ENCODE measurements around the gene DLG2.

The DLG2 gene

DNA sequence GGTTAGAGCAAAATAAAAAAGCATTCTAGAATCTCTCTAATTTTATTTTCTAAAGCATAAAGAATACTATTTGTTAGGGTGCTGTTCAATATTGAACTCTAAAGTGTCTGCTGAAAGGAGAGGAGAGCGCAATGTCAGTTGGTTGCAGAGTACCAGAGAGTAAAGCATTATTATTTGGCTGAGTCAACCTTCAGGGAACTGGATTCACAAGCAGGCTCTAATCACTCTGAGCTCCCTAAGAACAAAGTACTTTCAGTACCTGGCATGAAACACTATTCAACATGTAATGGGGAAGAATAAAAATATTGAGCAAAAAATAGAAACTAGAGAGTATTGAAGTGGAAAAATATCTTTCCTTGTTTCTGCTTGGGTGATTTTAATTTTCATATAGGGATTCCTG lies 1380.0 kb downstream of the DLG2 start:
- no peak for FAIRE-seq

- FAIRE-seq: no peak
These were observed 1383.4 kb downstream of the DLG2 start for GRCh38 chr11:84243629-84244263.

DNA sequence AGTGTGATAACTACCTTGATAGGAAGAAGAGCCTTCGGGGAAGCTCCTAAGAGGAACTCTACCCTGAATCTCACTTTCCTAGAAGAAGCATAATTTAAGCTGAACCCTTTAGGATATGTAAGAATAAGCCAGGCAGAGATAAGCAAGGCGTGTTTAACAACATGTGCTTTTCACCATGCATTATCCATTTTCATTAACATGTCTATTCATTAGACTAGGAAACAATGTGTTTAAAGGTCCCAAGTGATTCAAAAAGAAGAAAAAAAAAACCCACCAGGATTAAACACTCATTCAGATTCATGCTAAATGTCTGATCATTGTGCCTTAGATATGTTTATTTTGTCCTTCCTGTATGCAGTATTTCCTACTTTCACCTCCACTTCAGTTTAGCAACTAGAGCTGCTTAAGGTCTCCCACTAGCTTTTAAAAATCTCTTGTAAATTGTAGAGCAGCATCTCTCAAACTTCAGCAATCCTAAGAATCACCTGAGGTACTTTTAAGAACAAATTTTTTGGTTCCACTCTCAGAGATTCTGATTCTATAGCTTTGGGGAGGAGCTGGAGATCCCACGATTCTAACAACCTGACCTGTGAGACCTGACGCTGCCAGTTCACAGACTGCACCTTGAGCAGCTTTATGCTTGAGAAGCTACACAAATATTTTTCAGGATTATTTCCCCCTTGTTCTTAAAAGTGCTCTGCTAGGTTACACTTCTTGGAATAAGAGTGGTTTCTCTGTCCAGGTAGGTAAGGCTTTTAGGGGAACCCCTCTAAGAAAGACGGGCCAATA lies 1385.6 kb downstream of the DLG2 start:
- no peak for FAIRE-seq

DNA sequence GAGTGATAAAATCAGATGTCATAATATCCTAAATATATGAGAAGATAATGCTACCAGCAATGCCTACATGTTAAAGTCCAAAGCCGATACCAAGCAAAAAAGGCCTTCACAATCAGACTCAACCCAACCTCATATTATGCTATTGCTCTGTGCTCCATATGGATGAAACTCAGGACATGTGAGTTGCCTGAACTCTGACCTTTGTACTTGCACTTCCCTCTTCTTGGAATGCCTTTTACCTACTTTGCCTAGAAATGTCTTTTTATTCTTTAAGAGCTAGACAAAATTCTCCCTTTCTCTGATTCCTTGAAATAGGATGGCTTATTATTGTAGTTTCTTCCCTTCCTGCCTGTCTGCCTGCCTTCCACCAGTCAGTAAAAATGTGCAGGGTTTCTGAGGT lies 1386.3 kb downstream of the DLG2 start:
- no peak for FAIRE-seq

- FAIRE-seq: no peak
These were observed 1390.7 kb downstream of the DLG2 start for GRCh38 chr11:84236436-84236835.

DNA sequence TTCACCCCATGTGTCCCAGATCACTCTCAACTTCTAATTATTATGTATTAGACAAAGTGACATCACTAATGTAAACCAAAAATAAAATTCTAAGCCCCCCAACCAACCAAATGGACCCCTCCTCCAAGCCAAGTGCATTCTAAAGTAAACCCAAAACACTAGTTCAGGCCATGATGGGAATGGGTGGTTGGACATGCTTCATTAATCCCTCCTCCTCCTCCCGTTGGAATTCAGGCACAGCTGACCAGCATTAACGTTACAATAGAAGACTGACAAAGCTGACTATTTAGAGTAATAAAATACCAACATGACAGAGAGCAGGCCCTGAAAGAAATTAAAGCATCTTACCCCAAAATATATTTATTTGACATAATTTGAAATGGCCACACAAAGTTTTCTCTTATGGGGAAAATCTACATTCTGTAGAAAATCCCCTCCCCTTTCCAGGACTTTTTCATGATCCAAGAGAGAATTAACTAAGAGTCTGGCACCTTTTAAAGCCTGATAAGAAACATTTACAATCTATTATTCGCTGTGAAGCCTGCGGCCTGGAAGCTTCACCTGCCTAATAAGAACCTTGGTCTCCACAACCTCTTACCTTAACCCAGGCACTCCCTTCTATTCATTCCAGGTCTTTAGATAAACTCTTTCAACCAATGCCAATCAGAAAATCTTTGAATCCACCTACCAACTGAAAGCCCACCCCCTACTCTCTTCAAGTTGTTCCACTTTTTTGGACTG lies 1392.5 kb downstream of the DLG2 start:
- no peak for FAIRE-seq

DNA sequence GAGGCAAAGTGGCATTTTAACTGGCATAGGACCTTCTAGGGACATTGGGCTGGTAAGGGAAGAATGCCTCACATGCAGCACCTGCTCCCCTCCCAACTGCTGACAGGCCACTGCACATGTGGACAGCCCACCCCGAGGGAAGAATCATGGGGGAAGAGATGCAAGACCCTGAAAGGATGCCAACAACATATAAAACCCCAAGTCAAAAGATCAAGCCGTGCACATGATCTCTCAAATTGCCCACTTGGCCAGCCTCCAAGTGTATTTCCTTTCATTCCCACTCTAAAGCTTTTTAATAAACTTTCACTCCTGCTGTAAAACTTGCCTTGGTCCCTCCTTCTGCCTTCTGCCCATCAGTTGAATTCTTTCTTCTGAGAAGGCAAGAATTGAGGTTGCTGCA lies 1393.1 kb downstream of the DLG2 start:
- no peak for FAIRE-seq

DNA sequence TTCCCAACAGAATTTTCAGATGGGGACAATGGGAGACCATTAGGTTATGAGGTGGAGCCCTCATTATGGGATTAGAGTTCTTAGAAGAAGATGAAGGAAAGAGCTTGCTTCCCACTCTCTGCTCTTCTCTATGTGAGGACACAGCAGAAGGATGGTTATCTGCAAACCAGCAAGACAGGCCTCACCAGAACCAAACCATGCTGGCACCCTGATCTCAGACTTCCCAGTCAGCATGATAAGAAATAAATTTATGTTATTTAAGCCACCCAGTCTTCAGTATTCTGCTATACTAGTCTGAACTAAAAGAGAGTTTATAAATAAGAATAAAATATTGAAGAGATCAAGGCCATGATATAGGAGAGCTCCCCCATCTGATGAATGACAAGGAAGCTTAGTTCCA lies 1394.6 kb downstream of the DLG2 start:
- FAIRE-seq: no peak

GRCh38 chr11:84230402-84230801 lies 1396.7 kb downstream of the DLG2 start:
- no peak for FAIRE-seq

- FAIRE-seq: no peak
These were observed 1399.0 kb downstream of the DLG2 start for GRCh38 chr11:84227970-84228665.

- no peak for FAIRE-seq
These were observed 1403.1 kb downstream of the DLG2 start for GRCh38 chr11:84224042-84224441.

GRCh38 chr11:84218318-84218717 lies 1408.8 kb downstream of the DLG2 start:
- no peak for FAIRE-seq

GRCh38 chr11:84215672-84216071 lies 1411.5 kb downstream of the DLG2 start:
- FAIRE-seq: no peak

GRCh38 chr11:84214557-84214956 lies 1412.6 kb downstream of the DLG2 start:
- no peak for FAIRE-seq

GRCh38 chr11:84212468-84213390 lies 1414.4 kb downstream of the DLG2 start:
- no peak for FAIRE-seq

DNA sequence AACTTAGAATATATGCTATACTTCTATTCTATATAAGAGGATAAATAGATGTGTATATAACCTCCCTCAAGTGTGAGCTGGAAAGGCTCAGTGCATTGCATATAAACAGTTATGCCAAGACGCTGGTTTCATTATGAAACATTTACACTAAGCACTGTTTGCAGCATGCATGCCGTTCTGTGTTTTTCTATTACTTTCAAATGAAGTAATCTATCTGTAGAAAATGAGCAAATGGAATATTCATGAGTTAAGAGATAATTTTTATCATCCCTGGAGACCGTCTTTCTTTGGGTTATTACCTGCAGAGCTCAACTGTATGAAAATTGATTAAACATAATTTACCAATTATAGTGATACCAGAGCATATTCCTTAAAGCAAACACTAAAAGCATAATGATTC lies 1415.2 kb downstream of the DLG2 start:
- FAIRE-seq: no peak

GRCh38 chr11:84194696-84195095 lies 1432.4 kb downstream of the DLG2 start:
- no peak for FAIRE-seq

- no peak for FAIRE-seq
These were observed 1433.4 kb downstream of the DLG2 start for GRCh38 chr11:84193706-84194105.

DNA sequence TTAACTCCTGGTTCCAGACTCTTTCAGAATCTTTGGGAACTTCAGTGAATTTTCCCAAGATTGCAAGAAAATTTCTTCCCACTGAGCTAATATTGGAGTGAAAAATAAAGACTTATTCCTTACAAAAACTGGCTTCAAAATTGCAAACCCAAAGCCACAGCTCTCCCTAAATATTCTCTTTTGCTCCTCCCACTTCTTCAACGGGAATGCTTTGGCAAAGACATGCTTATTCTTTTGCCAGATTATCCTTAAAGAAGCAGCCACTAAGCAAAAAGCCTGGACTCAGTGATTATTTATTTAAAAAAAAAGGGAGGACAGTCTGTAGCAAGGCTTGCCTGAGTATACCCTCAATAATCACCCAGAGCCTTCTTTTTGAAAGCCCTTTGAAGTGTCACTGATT lies 1438.6 kb downstream of the DLG2 start:
- FAIRE-seq: no peak

DNA sequence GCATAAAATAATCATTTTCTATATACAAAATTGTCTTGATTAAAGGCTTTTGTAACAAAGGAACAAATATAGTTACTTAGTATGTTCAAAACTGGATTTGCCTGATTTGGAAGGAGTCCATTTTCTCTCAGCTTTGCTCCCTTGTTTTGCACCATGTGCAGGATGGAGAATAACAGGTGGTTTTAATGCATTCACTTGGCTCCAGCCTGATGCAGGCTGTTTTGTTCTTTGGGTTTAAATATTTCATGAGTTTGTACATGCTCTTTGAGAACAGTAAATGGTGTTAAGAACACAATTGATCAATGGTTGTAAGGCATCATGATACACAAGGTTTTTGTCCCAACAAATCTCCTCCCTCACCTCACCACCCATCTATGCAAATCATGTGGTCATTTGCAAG lies 1454.1 kb downstream of the DLG2 start:
- FAIRE-seq: no peak

- FAIRE-seq: no peak
These were observed 1462.0 kb downstream of the DLG2 start for GRCh38 chr11:84165139-84165538.

DNA sequence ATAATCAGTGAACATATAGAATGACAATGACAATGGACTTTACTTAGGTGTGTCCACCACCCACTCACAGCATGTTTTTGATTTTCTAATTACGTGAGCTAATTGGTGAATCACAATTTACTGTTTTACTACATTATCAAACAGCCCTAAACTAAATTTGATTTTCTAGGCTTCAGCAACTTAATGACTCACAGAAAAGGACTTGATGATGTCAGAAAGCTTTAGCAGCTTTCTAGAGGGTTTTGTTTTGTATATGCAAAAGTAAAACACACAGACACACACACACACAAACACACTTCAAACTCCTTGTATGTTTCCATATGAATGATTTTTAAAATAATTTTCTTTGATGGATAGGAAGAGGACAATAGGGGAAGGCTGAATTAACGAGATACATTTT lies 1462.4 kb downstream of the DLG2 start:
- FAIRE-seq: no peak
